Esophagus squamous epithelium (tissue), 5 donors: ENCODE measurements around the gene S100PBP. TPM values are rescaled to one million over a fixed set of nuclear protein-coding genes. Genes with fewer than 3 reads are reported as not detected.
A peak's percentile ranks its signal among the peaks of the same experiment; 100 is the strongest.

Experiments
- DNase-seq: peaks from one replicate; lab custom pipeline; 2025; lab: John Stamatoyannopoulos, UW
- H3K27ac ChIP-seq, 4 donors: fragments of 200-600 bp; sonication (generic); one replicate each; pipeline ENCODE4 v1.5.1; 2016 to 2019; ENCODE audit warnings: mild to moderate bottlenecking in 1 of 4
- H3K27me3 ChIP-seq, 4 donors: fragments of 200-600 bp; sonication (generic); 1 replicate in 3 of 4; 2 replicates in 1 of 4; pipeline versions ENCODE4 v1.5.1 to v1.6.0; 2017 to 2021; ENCODE audit warnings: antibody characterized with exemption in 1 of 4
- H3K36me3 ChIP-seq, 3 donors: fragments of 200-600 bp; sonication (generic); one replicate each; pipeline ENCODE4 v1.5.1; 2016 to 2019
- H3K4me1 ChIP-seq, 3 donors: fragments of 200-600 bp; sonication (generic); one replicate each; pipeline ENCODE4 v1.5.1; 2017 to 2019
- H3K4me3 ChIP-seq, 4 donors: fragments of 200-600 bp; sonication (generic); 1 replicate in 3 of 4; 2 replicates in 1 of 4; pipeline ENCODE4 v1.5.1; 2016 to 2019; ENCODE audit warnings: mild to moderate bottlenecking in 2 of 4, moderate library complexity in 1 of 4
- H3K9me3 ChIP-seq, 3 donors: fragments of 200-600 bp; sonication (generic); one replicate each; pipeline ENCODE4 v1.5.1; 2016 to 2019
- POLR2A ChIP-seq, 4 donors: fragments of 450-650 bp; IDR thresholded peaks; one replicate each; pipeline ENCODE4 v1.6.1; 2017; ENCODE audit warnings: antibody characterized with exemption in 4 of 4, mild to moderate bottlenecking in 4 of 4, moderate library complexity in 3 of 4
- WGBS, 2 donors: methylation state at CpG; one replicate each; pipeline ENCODE4 v1.1.5; 2018; 5-methylcytosine and 5-hydroxymethylcytosine counted together
- intact Hi-C: fragments of 100-400 bp; cut with DNase I; formaldehyde crosslinking; loops from one replicate; pipeline ENCODE4 v1.15.0; 2022
- total RNA-seq, 4 donors: library from RNA; depleted of rRNA; stranded (reverse); fragments of >200 nt; gene quantifications; one replicate each; pipeline ENCODE4 v1.1.0, GENCODE V29; 2016
- TF ChIP-seq, protein P1 (sequence below), 6 experiments: fragments of 450-650 bp in 4 of 6; fragments of 200-600 bp in 2 of 6; sonication (generic) in 2 of 6; IDR thresholded peaks; one replicate each; pipeline ENCODE4 v1.5.1; 2016 to 2019; ENCODE audit warnings: antibody characterized with exemption in 6 of 6, mild to moderate bottlenecking in 4 of 6, moderate library complexity in 4 of 6
- donor health status: DM: yes; HTN: yes; CAD: no.

The S100PBP gene
- total RNA-seq, 4 donors from 2014 or later = 6.5 to 20.0 (median 11.9) TPM

DNA sequence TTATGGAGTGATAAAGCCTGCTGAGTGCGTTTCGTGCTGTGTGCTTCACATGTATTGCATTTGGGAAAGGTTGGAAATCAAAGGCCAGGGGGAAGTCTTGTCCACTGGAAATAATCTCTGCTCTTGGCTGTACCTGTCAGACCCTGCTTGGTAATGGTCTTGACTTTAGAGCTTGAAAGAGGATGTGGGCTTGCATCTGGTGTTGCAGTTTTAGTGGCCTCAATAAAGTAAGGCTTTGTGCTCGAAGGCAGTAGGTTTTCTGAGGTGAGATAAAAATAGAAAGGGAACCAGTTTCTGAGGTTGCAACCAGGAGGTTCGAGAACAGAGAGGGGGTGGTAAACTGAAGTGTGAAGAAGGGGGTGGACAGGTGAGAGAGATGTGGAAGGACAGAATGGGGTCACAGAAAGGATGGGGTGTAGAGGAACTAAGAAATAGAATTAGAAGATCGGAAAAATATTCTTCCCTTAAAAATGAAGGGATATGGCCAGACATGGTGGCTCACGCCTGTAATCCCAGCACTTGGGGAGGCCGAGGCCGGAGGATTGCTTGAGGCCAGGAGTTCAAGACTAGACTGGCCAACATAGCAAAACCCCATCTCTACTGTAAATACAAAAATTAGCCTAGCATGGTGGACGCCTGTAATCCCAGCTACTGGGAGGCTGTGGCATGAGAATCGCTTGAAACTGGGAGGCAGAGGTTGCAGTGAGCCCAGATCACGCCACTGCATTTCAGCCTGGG, 1.5 kb downstream of the S100PBP start:
- Histone ChIP-seq H3K36me3 (no peaks in the 10 kb centered on the region), H3K9me3 (no peaks in the 10 kb centered on the region), H3K4me1 (peaks cover 8 to 50% (median 28%) of the 10 kb centered on the region in 3 donors), H3K27ac (peak overlapping the region; percentile 91 to 99 (median 98)), H3K4me3 (peak overlapping the region in 3 of 4 donors; percentile 97 to 99 (median 98)), H3K27me3 (no peaks in the 10 kb centered on the region)
- intact Hi-C loops = no loop called here
- 62 to 69% methylated on average over 11 of the region's 11 CpGs for WGBS, 2 donors
- TF ChIP-seq, protein P1, sequence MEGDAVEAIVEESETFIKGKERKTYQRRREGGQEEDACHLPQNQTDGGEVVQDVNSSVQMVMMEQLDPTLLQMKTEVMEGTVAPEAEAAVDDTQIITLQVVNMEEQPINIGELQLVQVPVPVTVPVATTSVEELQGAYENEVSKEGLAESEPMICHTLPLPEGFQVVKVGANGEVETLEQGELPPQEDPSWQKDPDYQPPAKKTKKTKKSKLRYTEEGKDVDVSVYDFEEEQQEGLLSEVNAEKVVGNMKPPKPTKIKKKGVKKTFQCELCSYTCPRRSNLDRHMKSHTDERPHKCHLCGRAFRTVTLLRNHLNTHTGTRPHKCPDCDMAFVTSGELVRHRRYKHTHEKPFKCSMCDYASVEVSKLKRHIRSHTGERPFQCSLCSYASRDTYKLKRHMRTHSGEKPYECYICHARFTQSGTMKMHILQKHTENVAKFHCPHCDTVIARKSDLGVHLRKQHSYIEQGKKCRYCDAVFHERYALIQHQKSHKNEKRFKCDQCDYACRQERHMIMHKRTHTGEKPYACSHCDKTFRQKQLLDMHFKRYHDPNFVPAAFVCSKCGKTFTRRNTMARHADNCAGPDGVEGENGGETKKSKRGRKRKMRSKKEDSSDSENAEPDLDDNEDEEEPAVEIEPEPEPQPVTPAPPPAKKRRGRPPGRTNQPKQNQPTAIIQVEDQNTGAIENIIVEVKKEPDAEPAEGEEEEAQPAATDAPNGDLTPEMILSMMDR (IDR thresholded peaks at IDR 0.05) = no peak
- no peak for TF ChIP-seq POLR2A (IDR thresholded peaks at IDR 0.05)
- no peak for DNase-seq

DNA sequence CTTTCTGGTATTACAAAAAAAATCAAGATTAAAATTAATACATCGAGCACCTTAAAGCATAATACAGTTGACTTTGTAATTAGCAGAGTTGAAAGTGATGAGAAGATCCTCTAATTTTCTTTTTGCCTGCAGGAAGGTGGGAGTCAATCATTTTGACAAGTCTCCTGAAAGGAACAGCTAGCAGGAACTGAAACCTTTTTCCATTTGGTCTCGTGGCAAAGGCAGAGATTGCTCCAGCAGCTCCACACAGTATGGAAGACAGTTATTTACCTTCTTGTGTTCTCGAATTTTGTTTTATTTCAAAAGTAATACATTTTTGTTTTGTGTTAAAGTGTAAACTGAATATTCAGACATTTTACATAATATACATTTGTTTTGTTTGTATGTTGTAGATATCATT, 7.7 kb downstream of the S100PBP start:
- Histone ChIP-seq H3K27ac (no peak overlapping the region), H3K4me3 (no peak overlapping the region), H3K27me3 (no peaks in the 10 kb centered on the region), H3K4me1 (peaks cover 0 to 2% (median 0%) of the 10 kb centered on the region in 3 donors), H3K9me3 (no peaks in the 10 kb centered on the region), H3K36me3 (peaks cover 6 to 54% (median 31%) of the 10 kb centered on the region in 3 donors)
- intact Hi-C loops = no loop called here
- TF ChIP-seq POLR2A (IDR thresholded peaks at IDR 0.05) = no peak
- TF ChIP-seq, protein P1 (IDR thresholded peaks at IDR 0.05) = no peak
- 80 to 84% methylated on average over 3 of the region's 3 CpGs for WGBS, 2 donors
- no peak for DNase-seq

DNA sequence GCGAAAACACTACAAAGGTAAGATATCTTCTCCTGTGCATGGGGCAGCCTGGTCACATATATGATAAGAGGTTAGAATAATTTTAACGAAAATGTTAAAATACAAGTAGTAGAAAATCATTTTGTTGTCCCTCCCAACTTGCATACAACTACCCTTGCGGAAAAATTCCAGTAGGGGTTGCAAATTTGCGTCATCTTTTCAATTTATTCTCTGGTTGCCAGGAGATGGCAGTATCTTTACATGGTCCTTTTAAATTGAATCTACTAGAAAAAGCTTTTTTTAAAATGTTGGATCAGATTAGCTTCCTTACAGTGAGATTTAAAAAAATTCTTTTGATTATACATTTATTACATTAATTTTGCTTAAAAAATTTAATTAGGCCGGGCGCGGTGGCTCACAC, 10.9 kb downstream of the S100PBP start:
- no peak overlapping the region for H3K27ac ChIP-seq
- no peaks in the 10 kb centered on the region for H3K27me3 ChIP-seq
- no peak for DNase-seq
- no peaks in the 10 kb centered on the region for H3K9me3 ChIP-seq
- H3K36me3 ChIP-seq = peaks cover 6 to 86% (median 34%) of the 10 kb centered on the region in 3 donors
- no peaks in the 10 kb centered on the region for H3K4me1 ChIP-seq
- no peak overlapping the region for H3K4me3 ChIP-seq
- intact Hi-C loops = no loop called here
- TF ChIP-seq, protein P1 (IDR thresholded peaks at IDR 0.05) = peak in 1 of 6 experiments; percentile 10
- TF ChIP-seq POLR2A (IDR thresholded peaks at IDR 0.05) = no peak
- 90 to 95% methylated on average over 7 of the region's 7 CpGs for WGBS, 2 donors

DNA sequence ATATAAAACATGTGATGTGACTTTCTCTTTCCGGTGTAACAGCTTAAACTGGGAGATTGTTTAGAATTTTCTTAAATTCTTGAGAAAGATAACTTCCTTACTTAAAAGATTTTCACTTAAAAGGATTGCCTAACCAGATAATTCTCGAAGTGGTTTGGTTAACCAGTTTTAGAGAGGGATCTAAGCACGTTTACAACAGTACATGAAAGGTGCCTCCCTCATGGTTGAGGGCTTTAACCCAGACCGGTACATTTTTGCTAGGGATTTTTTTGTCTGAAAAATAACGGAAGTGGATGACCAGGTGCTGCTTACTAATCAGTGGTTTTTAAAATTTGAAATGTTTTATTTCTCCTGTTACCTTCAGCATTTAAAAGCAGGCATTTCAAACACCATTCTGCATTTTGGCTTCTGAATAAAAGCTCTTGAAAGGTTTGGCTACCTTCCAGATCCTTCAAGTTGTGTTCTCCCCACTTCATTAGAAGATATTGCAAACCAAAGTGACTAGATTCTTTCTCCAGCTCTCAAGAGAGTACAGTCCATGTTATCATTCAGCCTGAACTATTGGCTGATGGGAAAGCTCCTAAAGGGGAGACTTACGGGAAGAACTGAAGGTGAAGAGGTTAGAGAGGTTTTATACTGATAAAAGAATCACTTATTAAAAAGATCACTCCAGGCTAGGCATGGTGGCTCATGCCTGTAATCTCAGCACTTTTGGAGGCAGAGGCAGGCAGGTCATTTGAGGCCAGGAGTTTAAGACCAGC, 12.8 kb downstream of the S100PBP start:
- no peak overlapping the region for H3K4me3 ChIP-seq
- 85 to 89% methylated on average over 6 of the region's 6 CpGs for WGBS, 2 donors
- no peaks in the 10 kb centered on the region for H3K9me3 ChIP-seq
- no peak for DNase-seq
- H3K4me1 ChIP-seq = no peaks in the 10 kb centered on the region
- TF ChIP-seq, protein P1 (IDR thresholded peaks at IDR 0.05) = no peak
- TF ChIP-seq POLR2A (IDR thresholded peaks at IDR 0.05) = no peak
- peaks cover 6 to 98% (median 34%) of the 10 kb centered on the region in 3 donors for H3K36me3 ChIP-seq
- intact Hi-C loops = no loop called here
- H3K27me3 ChIP-seq = no peaks in the 10 kb centered on the region
- H3K27ac ChIP-seq = no peak overlapping the region

DNA sequence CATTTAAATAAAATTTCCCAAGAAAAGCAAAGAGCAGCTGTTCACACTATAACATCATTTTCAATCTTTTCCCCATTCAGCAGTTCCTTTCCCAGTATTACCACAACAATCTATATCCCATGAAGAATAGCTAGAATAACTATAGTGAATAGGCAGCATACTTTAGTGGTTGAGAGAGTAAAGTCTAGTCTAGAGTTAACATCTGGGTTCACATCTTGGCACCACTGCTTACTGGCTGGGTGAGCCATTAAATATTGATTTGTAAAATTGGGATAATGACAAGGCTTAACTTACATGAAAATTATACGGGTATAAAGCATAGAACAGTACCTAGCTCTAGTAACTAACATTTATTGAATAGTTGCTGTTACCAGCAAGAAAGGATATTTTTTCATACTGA, 14.4 kb downstream of the S100PBP start:
- intact Hi-C loops = no loop called here
- Histone ChIP-seq H3K27ac (no peak overlapping the region), H3K36me3 (peaks cover 6 to 98% (median 23%) of the 10 kb centered on the region in 3 donors), H3K27me3 (no peaks in the 10 kb centered on the region), H3K9me3 (no peaks in the 10 kb centered on the region), H3K4me3 (no peak overlapping the region), H3K4me1 (no peaks in the 10 kb centered on the region)
- DNase-seq = no peak
- WGBS, 2 donors = 88 to 91% methylated on average over 1 of the region's 1 CpG
- TF ChIP-seq, protein P1 (IDR thresholded peaks at IDR 0.05) = no peak
